ENCODE measurements around the gene MRPL19. TPM values are rescaled to one million over a fixed set of nuclear protein-coding genes. Genes with fewer than 3 reads are reported as not detected.

The MRPL19 gene
- total RNA-seq, 1 experiment from 2014 or later = 85.9 TPM

DNA sequence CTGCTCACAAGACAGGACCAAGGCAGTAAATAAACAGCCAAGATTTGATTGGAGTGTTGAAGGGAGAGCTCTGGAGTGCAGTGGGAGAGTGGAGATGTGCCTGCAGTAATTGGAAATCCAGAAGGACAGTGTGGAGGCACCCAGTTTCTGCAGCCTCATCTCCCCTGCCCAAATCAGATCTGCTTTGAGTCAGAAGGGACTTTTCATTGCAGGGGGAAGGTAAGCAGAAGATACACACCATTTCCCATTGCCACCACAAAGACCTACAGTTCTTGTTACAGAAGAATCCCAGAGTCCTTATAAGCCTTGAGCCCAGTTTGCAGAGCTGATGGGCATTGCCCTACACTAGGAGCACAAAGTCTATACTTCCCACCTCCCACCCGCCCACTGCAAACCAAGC, 91.4 kb downstream of the MRPL19 start:
- POLR2A ChIA-PET (ENCODE audit: unreplicated experiment) = no interaction called here
- Histone ChIP-seq H4K20me1 (ENCODE audit: low read length) (no peaks in the 10 kb centered on the region), H3K9me2 (replicated peaks; ENCODE audit: low read length) (no peaks in the 10 kb centered on the region), H3F3A (ENCODE audit: low read length, unreplicated experiment) (no peaks in the 10 kb centered on the region), H3K27me3 (ENCODE audit: low read length) (peaks cover 20% of the 10 kb centered on the region; the same call in 1 of the 2 replicates), H3K9me3 (ENCODE audit: low read length) (no peaks in the 10 kb centered on the region), H3K4me3 (ENCODE audit: low read length) (no peak overlapping the region), H2AFZ (ENCODE audit: low read length) (no peak overlapping the region), H3K4me2 (ENCODE audit: low read length) (no peak overlapping the region), H3K9ac (ENCODE audit: low read length) (no peak overlapping the region), H3K79me2 (ENCODE audit: low read length) (no peaks in the 10 kb centered on the region), H3K36me3 (ENCODE audit: low read depth, low read length) (no peaks in the 10 kb centered on the region), H3K27ac (ENCODE audit: low read length) (no peak overlapping the region), H3K4me1 (ENCODE audit: insufficient read depth, low read length) (no peaks in the 10 kb centered on the region)
- TF ChIP-seq EZH2 (IDR thresholded peaks at IDR 0.05; ENCODE audit: low read length, unreplicated experiment) (no peak), EZH2phosphoT487 (IDR thresholded peaks at IDR 0.05; ENCODE audit: borderline replicate concordance, low read length) (no peak)
- TF ChIP-seq, protein P1, sequence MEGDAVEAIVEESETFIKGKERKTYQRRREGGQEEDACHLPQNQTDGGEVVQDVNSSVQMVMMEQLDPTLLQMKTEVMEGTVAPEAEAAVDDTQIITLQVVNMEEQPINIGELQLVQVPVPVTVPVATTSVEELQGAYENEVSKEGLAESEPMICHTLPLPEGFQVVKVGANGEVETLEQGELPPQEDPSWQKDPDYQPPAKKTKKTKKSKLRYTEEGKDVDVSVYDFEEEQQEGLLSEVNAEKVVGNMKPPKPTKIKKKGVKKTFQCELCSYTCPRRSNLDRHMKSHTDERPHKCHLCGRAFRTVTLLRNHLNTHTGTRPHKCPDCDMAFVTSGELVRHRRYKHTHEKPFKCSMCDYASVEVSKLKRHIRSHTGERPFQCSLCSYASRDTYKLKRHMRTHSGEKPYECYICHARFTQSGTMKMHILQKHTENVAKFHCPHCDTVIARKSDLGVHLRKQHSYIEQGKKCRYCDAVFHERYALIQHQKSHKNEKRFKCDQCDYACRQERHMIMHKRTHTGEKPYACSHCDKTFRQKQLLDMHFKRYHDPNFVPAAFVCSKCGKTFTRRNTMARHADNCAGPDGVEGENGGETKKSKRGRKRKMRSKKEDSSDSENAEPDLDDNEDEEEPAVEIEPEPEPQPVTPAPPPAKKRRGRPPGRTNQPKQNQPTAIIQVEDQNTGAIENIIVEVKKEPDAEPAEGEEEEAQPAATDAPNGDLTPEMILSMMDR (conservative IDR thresholded peaks at IDR 0.05; ENCODE audit: low read depth, low read length) = no peak
- ATAC-seq (no peak), DNase-seq (no peak)
- CTCF ChIA-PET = no interaction called here
- intact Hi-C loops (cut with micrococcal nuclease) = no loop called here
- no TSS peak for BruUV-seq (replicated peaks)

Other genes starting within 250 kb of the MRPL19 start
- gene EVA1A, start 85.8 kb upstream of the MRPL19 start, total RNA-seq (2014; rRNA removed) = 48.9 and 70.8 TPM in 2 replicates
- gene GCFC2, start 64.1 kb downstream of the MRPL19 start, total RNA-seq (2014; rRNA removed) = 24.5 and 31.1 TPM in 2 replicates